Measurements from ENCODE around the gene C2orf49. TPM values are rescaled to one million over a fixed set of nuclear protein-coding genes. Genes with fewer than 3 reads are reported as not detected.

Gene C2orf49
- polyA plus RNA-seq, 3 donors, result 8.1 to 10.4 (median 8.6) TPM

DNA sequence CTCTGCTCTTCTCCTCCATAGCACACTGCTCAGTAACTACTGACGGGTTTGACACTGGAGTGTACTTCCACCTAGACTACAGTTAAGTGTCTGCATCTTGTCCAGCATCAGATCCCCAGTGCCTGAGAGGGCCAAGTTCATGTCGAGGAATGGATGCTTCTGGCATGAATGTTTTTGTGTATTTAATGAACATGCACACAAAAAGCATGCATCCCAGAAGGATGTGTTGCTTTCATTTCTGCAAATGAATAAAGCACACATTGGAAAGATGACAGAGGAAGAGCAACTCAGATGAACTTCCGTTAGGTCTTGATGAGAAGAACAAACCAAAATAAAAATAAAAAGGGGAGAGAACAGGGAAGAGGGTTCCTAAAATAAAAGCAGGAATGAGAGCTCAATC is 27.9 kb downstream of the C2orf49 start:
- no peaks in the 10 kb centered on the region for H4K20me1 ChIP-seq (ENCODE audit: insufficient read depth, low read length)
- DNase-seq, result no peak
- H3K79me2 ChIP-seq (ENCODE audit: insufficient read depth, low read length), result no peaks in the 10 kb centered on the region
- H3K4me2 ChIP-seq (replicated peaks; ENCODE audit: extremely low read depth, low read length, poor library complexity, severe bottlenecking), result no peak overlapping the region
- H3K9me3 ChIP-seq (replicated peaks in 1 of 2; ENCODE audit: control insufficient read depth in 1 of 2, insufficient read depth in 1 of 2, low read length in 2 of 2), result no peaks in the 10 kb centered on the region
- Mint-ChIP-seq H3K9me3 (no peaks in the 10 kb centered on the region), H3K27ac (no peak overlapping the region), H3K36me3 (peaks cover 9 to 15% of the 10 kb centered on the region in 2 donors), H3K4me3 (no peak overlapping the region), H3K27me3 (ENCODE audit: low read depth in 3 of 3) (peaks cover 4 to 12% (median 10%) of the 10 kb centered on the region in 3 donors), H3K4me1 (peaks cover 4% of the 10 kb centered on the region)
- 100% methylated on average over 1 of the region's 3 CpGs for WGBS (ENCODE audit: insufficient coverage)
- H3K4me1 ChIP-seq (ENCODE audit: control insufficient read depth in 1 of 2, insufficient read depth in 2 of 2, low read length in 2 of 2), result peaks cover 0 to 6% of the 10 kb centered on the region in 2 donors
- H3K4me3 ChIP-seq (replicated peaks in 1 of 3; ENCODE audit: low read depth in 2 of 3, low read length in 3 of 3), result no peak overlapping the region
- H3K36me3 ChIP-seq (replicated peaks in 1 of 2; ENCODE audit: control insufficient read depth in 1 of 2, insufficient read depth in 2 of 2, low read length in 2 of 2), result peaks cover 0 to 9% of the 10 kb centered on the region in 2 donors
- intact Hi-C loops (cut with micrococcal nuclease), result no loop called here
- H3K27ac ChIP-seq (ENCODE audit: low read depth in 1 of 2, low read length in 2 of 2), result no peak overlapping the region
- no peak overlapping the region for H3K9ac ChIP-seq (ENCODE audit: insufficient read depth, low read length, poor library complexity, severe bottlenecking)
- no peaks in the 10 kb centered on the region for H3K27me3 ChIP-seq (ENCODE audit: control insufficient read depth in 2 of 2, insufficient read depth in 2 of 2, low read length in 2 of 2)
- no peak for TF ChIP-seq CTCF (IDR thresholded peaks at IDR 0.05)
- H2AFZ ChIP-seq (ENCODE audit: insufficient read depth, low read depth, low read length, poor library complexity, severe bottlenecking), result no peak overlapping the region

GRCh38 chr2:105368759-105369408 is 31.5 kb downstream of the C2orf49 start:
- Mint-ChIP-seq H3K4me3 (no peak overlapping the region), H3K9me3 (no peaks in the 10 kb centered on the region), H3K4me1 (peaks cover 4% of the 10 kb centered on the region)

More at GRCh38 chr2:105368759-105369408, 31.5 kb downstream of the C2orf49 start:
- no peaks in the 10 kb centered on the region for H3K9me3 ChIP-seq (replicated peaks in 1 of 2; ENCODE audit: control insufficient read depth in 1 of 2, insufficient read depth in 1 of 2, low read length in 2 of 2)
- peaks cover 4 to 10% (median 5%) of the 10 kb centered on the region in 3 donors for H3K27me3 Mint-ChIP-seq (ENCODE audit: low read depth in 3 of 3)
- H3K36me3 ChIP-seq (replicated peaks in 1 of 2; ENCODE audit: control insufficient read depth in 1 of 2, insufficient read depth in 2 of 2, low read length in 2 of 2), result no peaks in the 10 kb centered on the region
- TF ChIP-seq CTCF (IDR thresholded peaks at IDR 0.05), result no peak
- no peaks in the 10 kb centered on the region for H3K36me3 Mint-ChIP-seq
- H3K27ac ChIP-seq (ENCODE audit: low read depth in 1 of 2, low read length in 2 of 2), result no peak overlapping the region
- no peak overlapping the region for H3K9ac ChIP-seq (ENCODE audit: insufficient read depth, low read length, poor library complexity, severe bottlenecking)
- H3K79me2 ChIP-seq (ENCODE audit: insufficient read depth, low read length), result no peaks in the 10 kb centered on the region
- 100% methylated on average over 2 of the region's 8 CpGs for WGBS (ENCODE audit: insufficient coverage)
- H4K20me1 ChIP-seq (ENCODE audit: insufficient read depth, low read length), result no peaks in the 10 kb centered on the region
- H3K27me3 ChIP-seq (ENCODE audit: control insufficient read depth in 2 of 2, insufficient read depth in 2 of 2, low read length in 2 of 2), result no peaks in the 10 kb centered on the region
- no peak for DNase-seq
- no peak overlapping the region for H2AFZ ChIP-seq (ENCODE audit: insufficient read depth, low read depth, low read length, poor library complexity, severe bottlenecking)
- H3K4me2 ChIP-seq (replicated peaks; ENCODE audit: extremely low read depth, low read length, poor library complexity, severe bottlenecking), result no peak overlapping the region
- peaks cover 0 to 6% of the 10 kb centered on the region in 2 donors for H3K4me1 ChIP-seq (ENCODE audit: control insufficient read depth in 1 of 2, insufficient read depth in 2 of 2, low read length in 2 of 2)
- intact Hi-C loops (cut with micrococcal nuclease), result no loop called here
- H3K4me3 ChIP-seq (replicated peaks in 1 of 3; ENCODE audit: low read depth in 2 of 3, low read length in 3 of 3), result no peak overlapping the region
- peak overlapping the region in 2 of 7 donors; percentile 2 to 51 for H3K27ac Mint-ChIP-seq
